Measurements from ENCODE around the gene CFAP46. TPM values are rescaled to one million over a fixed set of nuclear protein-coding genes. Genes with fewer than 3 reads are reported as not detected.

Gene CFAP46
- total RNA-seq, 1 donor from 2014 or later, result 5.2 TPM

GRCh38 chr10:132907821-132908620, 34.3 kb downstream of the CFAP46 start:
- DNase-seq, result no peak
- no peak overlapping the region for H3K27ac Mint-ChIP-seq (ENCODE audit: unreplicated experiment)
- no peak overlapping the region for H3K4me3 Mint-ChIP-seq (ENCODE audit: unreplicated experiment)
- H3K36me3 Mint-ChIP-seq (ENCODE audit: unreplicated experiment), result peaks cover 11% of the 10 kb centered on the region
- peaks cover 3% of the 10 kb centered on the region for H3K27me3 Mint-ChIP-seq (ENCODE audit: unreplicated experiment)
- TF ChIP-seq, protein P1, sequence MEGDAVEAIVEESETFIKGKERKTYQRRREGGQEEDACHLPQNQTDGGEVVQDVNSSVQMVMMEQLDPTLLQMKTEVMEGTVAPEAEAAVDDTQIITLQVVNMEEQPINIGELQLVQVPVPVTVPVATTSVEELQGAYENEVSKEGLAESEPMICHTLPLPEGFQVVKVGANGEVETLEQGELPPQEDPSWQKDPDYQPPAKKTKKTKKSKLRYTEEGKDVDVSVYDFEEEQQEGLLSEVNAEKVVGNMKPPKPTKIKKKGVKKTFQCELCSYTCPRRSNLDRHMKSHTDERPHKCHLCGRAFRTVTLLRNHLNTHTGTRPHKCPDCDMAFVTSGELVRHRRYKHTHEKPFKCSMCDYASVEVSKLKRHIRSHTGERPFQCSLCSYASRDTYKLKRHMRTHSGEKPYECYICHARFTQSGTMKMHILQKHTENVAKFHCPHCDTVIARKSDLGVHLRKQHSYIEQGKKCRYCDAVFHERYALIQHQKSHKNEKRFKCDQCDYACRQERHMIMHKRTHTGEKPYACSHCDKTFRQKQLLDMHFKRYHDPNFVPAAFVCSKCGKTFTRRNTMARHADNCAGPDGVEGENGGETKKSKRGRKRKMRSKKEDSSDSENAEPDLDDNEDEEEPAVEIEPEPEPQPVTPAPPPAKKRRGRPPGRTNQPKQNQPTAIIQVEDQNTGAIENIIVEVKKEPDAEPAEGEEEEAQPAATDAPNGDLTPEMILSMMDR (IDR thresholded peaks at IDR 0.05; ENCODE audit: partially characterized antibody, unreplicated experiment), result no peak
- H3K9me3 Mint-ChIP-seq (ENCODE audit: unreplicated experiment), result peaks cover 3% of the 10 kb centered on the region
- H3K4me1 Mint-ChIP-seq (ENCODE audit: low read depth, unreplicated experiment), result peaks cover 2% of the 10 kb centered on the region

GRCh38 chr10:132906836-132907235, 35.5 kb downstream of the CFAP46 start:
- H3K27ac Mint-ChIP-seq (ENCODE audit: unreplicated experiment), result no peak overlapping the region
- TF ChIP-seq, protein P1 (IDR thresholded peaks at IDR 0.05; ENCODE audit: partially characterized antibody, unreplicated experiment), result no peak
- H3K27me3 Mint-ChIP-seq (ENCODE audit: unreplicated experiment), result peaks cover 3% of the 10 kb centered on the region
- H3K4me1 Mint-ChIP-seq (ENCODE audit: low read depth, unreplicated experiment), result no peaks in the 10 kb centered on the region
- peaks cover 15% of the 10 kb centered on the region for H3K36me3 Mint-ChIP-seq (ENCODE audit: unreplicated experiment)
- peaks cover 4% of the 10 kb centered on the region for H3K9me3 Mint-ChIP-seq (ENCODE audit: unreplicated experiment)
- no peak for DNase-seq
- H3K4me3 Mint-ChIP-seq (ENCODE audit: unreplicated experiment), result no peak overlapping the region

- H3K36me3 Mint-ChIP-seq (ENCODE audit: unreplicated experiment), result peaks cover 21% of the 10 kb centered on the region
- no peak for DNase-seq
- TF ChIP-seq, protein P1 (IDR thresholded peaks at IDR 0.05; ENCODE audit: partially characterized antibody, unreplicated experiment), result no peak
- peaks cover 7% of the 10 kb centered on the region for H3K9me3 Mint-ChIP-seq (ENCODE audit: unreplicated experiment)
- H3K27ac Mint-ChIP-seq (ENCODE audit: unreplicated experiment), result no peak overlapping the region
- no peak overlapping the region for H3K4me3 Mint-ChIP-seq (ENCODE audit: unreplicated experiment)
- peaks cover 2% of the 10 kb centered on the region for H3K27me3 Mint-ChIP-seq (ENCODE audit: unreplicated experiment)
- no peaks in the 10 kb centered on the region for H3K4me1 Mint-ChIP-seq (ENCODE audit: low read depth, unreplicated experiment)
Observed at GRCh38 chr10:132906106-132906505, 36.3 kb downstream of the CFAP46 start.

- no peaks in the 10 kb centered on the region for H3K4me1 Mint-ChIP-seq (ENCODE audit: low read depth, unreplicated experiment)
- no peak overlapping the region for H3K4me3 Mint-ChIP-seq (ENCODE audit: unreplicated experiment)
- TF ChIP-seq, protein P1 (IDR thresholded peaks at IDR 0.05; ENCODE audit: partially characterized antibody, unreplicated experiment), result no peak
- no peak overlapping the region for H3K27ac Mint-ChIP-seq (ENCODE audit: unreplicated experiment)
- DNase-seq, result no peak
- H3K27me3 Mint-ChIP-seq (ENCODE audit: unreplicated experiment), result peaks cover 3% of the 10 kb centered on the region
- peaks cover 26% of the 10 kb centered on the region for H3K36me3 Mint-ChIP-seq (ENCODE audit: unreplicated experiment)
- peaks cover 8% of the 10 kb centered on the region for H3K9me3 Mint-ChIP-seq (ENCODE audit: unreplicated experiment)
Observed at GRCh38 chr10:132905661-132906060, 36.7 kb downstream of the CFAP46 start.

Measured in glutamatergic neuron (in vitro differentiated cells).